Karpas-422 (cell line): Measurements from ENCODE around the gene ERC1. TPM values are rescaled to one million over a fixed set of nuclear protein-coding genes. Genes with fewer than 3 reads are reported as not detected.

ENCODE experiments used
- DNase-seq: peaks from one replicate; pipeline ENCODE4 v3.0.0-alpha.2; 2015
- H2AFZ ChIP-seq: fragments of 200-600 bp; sonication (generic); 2 replicates; pipeline ENCODE4 v1.6.1; 2014; ENCODE audit warnings: antibody characterized with exemption, low read length, mixed read lengths
- H3K27ac ChIP-seq: fragments of 200-600 bp; sonication (generic); 2 replicates; pipeline ENCODE4 v1.5.1; 2014; ENCODE audit warnings: mild to moderate bottlenecking, low read length, moderate library complexity
- H3K27me3 ChIP-seq: fragments of 200-600 bp; sonication (generic); 2 replicates; pipeline ENCODE4 v1.6.1; 2014; ENCODE audit warnings: low read length, mixed read lengths
- H3K36me3 ChIP-seq: fragments of 200-600 bp; sonication (generic); 2 replicates; pipeline ENCODE4 v1.6.1; 2014; ENCODE audit warnings: low read length, mixed read lengths; ENCODE audit not compliant: insufficient read depth
- H3K4me1 ChIP-seq: fragments of 200-600 bp; sonication (generic); 2 replicates; pipeline ENCODE4 v1.6.1; 2014; ENCODE audit warnings: mild to moderate bottlenecking, low read length, mixed read lengths
- H3K4me2 ChIP-seq: fragments of 200-600 bp; sonication (generic); 2 replicates; pipeline ENCODE4 v1.6.1; 2014; ENCODE audit warnings: low read length, low read depth, mild to moderate bottlenecking; ENCODE audit not compliant: poor library complexity, severe bottlenecking
- H3K4me3 ChIP-seq: fragments of 200-600 bp; sonication (generic); 2 replicates; pipeline ENCODE4 v1.5.1; 2014; ENCODE audit warnings: mild to moderate bottlenecking, antibody characterized with exemption, low read length, mixed read lengths
- H3K79me2 ChIP-seq: fragments of 200-600 bp; sonication (generic); 2 replicates; pipeline ENCODE4 v1.6.1; 2014; ENCODE audit warnings: mild to moderate bottlenecking, low read length, mixed read lengths
- H3K9ac ChIP-seq: fragments of 200-600 bp; sonication (generic); 2 replicates; pipeline ENCODE4 v1.6.0; 2014; ENCODE audit warnings: low read length
- H3K9me2 ChIP-seq: fragments of 200-600 bp; sonication (generic), shearing (Covaris generic); replicated peaks from 2 replicates; pipeline ENCODE4 v1.6.0; 2014; ENCODE audit warnings: mild to moderate bottlenecking, low read length, moderate library complexity; ENCODE audit not compliant: insufficient read depth
- H3K9me3 ChIP-seq: fragments of 300-700, 200-600 bp; sonication (generic); 2 replicates; pipeline ENCODE4 v1.6.1; 2014; ENCODE audit warnings: low read length, mixed read lengths
- H4K20me1 ChIP-seq: fragments of 200-600 bp; sonication (generic); 2 replicates; pipeline ENCODE4 v1.6.1; 2014; ENCODE audit warnings: mild to moderate bottlenecking, antibody characterized with exemption, low read length, low read depth; ENCODE audit not compliant: insufficient read depth
- total RNA-seq: library from RNA; depleted of rRNA; stranded (reverse); fragments of >200 nt; shearing (Covaris generic); gene quantifications from 2 replicates; pipeline ENCODE4 v1.2.3, GENCODE V29; 2014; ENCODE audit warnings: low replicate concordance

The ERC1 gene
- total RNA-seq, 1 experiment from 2014 or later = 20.3 TPM

- no peaks in the 10 kb centered on the region for H3K9me2 ChIP-seq
- no peaks in the 10 kb centered on the region for H3K27me3 ChIP-seq
- H3K36me3 ChIP-seq = no peaks in the 10 kb centered on the region
- H3K4me3 ChIP-seq = no peak overlapping the region
- no peaks in the 10 kb centered on the region for H4K20me1 ChIP-seq
- H2AFZ ChIP-seq = no peak overlapping the region
- H3K4me2 ChIP-seq = no peak overlapping the region
- no peak overlapping the region for H3K27ac ChIP-seq
- no peak for DNase-seq
- peaks cover 20% of the 10 kb centered on the region for H3K79me2 ChIP-seq
- H3K9ac ChIP-seq = no peak overlapping the region
- peaks cover 34% of the 10 kb centered on the region for H3K4me1 ChIP-seq
- no peaks in the 10 kb centered on the region for H3K9me3 ChIP-seq
Observed at GRCh38 chr12:1170411-1170810, 179.4 kb downstream of the ERC1 start.

GRCh38 chr12:1171657-1172408 is 180.8 kb downstream of the ERC1 start:
- Histone ChIP-seq H3K36me3 (0 out of 2 replicates have a peak, but pooled peaks cover 4% of the 10 kb centered on the region), H3K27ac (peak overlapping the region; percentile 53), H4K20me1 (no peaks in the 10 kb centered on the region), H3K9me3 (no peaks in the 10 kb centered on the region), H3K9me2 (no peaks in the 10 kb centered on the region), H2AFZ (0 out of 2 replicates have a peak overlapping the region, but pooled peaks have one; percentile 10), H3K4me3 (no peak overlapping the region), H3K79me2 (peaks cover 20% of the 10 kb centered on the region), H3K9ac (peak overlapping the region; percentile 12; the same call in 1 of the 2 replicates), H3K4me1 (peaks cover 34% of the 10 kb centered on the region), H3K27me3 (no peaks in the 10 kb centered on the region), H3K4me2 (peak overlapping the region; percentile 43)
- DNase-seq = peak; percentile 62

GRCh38 chr12:1173781-1174617 is 183.0 kb downstream of the ERC1 start:
- Histone ChIP-seq H3K9ac (no peak overlapping the region), H3K27ac (no peak overlapping the region), H3K4me1 (peaks cover 34% of the 10 kb centered on the region), H3K79me2 (peaks cover 15% of the 10 kb centered on the region; the same call in 1 of the 2 replicates), H3K9me3 (no peaks in the 10 kb centered on the region), H4K20me1 (no peaks in the 10 kb centered on the region), H3K4me2 (peak overlapping the region; percentile 33), H2AFZ (no peak overlapping the region), H3K9me2 (no peaks in the 10 kb centered on the region), H3K4me3 (no peak overlapping the region), H3K27me3 (no peaks in the 10 kb centered on the region), H3K36me3 (0 out of 2 replicates have a peak, but pooled peaks cover 4% of the 10 kb centered on the region)
- no peak for DNase-seq

- Histone ChIP-seq H3K4me3 (no peak overlapping the region), H3K4me1 (peaks cover 34% of the 10 kb centered on the region), H3K9ac (no peak overlapping the region), H4K20me1 (no peaks in the 10 kb centered on the region), H3K4me2 (peak overlapping the region; percentile 33), H3K79me2 (peaks cover 12% of the 10 kb centered on the region; the same call in 1 of the 2 replicates), H3K27ac (no peak overlapping the region), H3K36me3 (0 out of 2 replicates have a peak, but pooled peaks cover 4% of the 10 kb centered on the region), H3K9me2 (no peaks in the 10 kb centered on the region), H3K27me3 (no peaks in the 10 kb centered on the region), H3K9me3 (no peaks in the 10 kb centered on the region), H2AFZ (no peak overlapping the region)
- DNase-seq = no peak
Observed at GRCh38 chr12:1174659-1175058, 183.6 kb downstream of the ERC1 start.

- Histone ChIP-seq H2AFZ (no peak overlapping the region), H3K4me2 (no peak overlapping the region), H3K4me1 (peaks cover 23% of the 10 kb centered on the region), H3K9ac (no peak overlapping the region), H3K4me3 (no peak overlapping the region), H3K27ac (no peak overlapping the region), H4K20me1 (no peaks in the 10 kb centered on the region), H3K36me3 (0 out of 2 replicates have a peak, but pooled peaks cover 4% of the 10 kb centered on the region), H3K9me3 (no peaks in the 10 kb centered on the region), H3K79me2 (peaks cover 12% of the 10 kb centered on the region; the same call in 1 of the 2 replicates), H3K9me2 (no peaks in the 10 kb centered on the region), H3K27me3 (no peaks in the 10 kb centered on the region)
- DNase-seq = no peak
Observed at GRCh38 chr12:1176191-1176590, 185.2 kb downstream of the ERC1 start.

GRCh38 chr12:1179128-1179527 is 188.1 kb downstream of the ERC1 start:
- Histone ChIP-seq H3K4me2 (no peak overlapping the region), H3K9ac (no peak overlapping the region), H3K79me2 (peaks cover 5% of the 10 kb centered on the region; the same call in 1 of the 2 replicates), H3K4me1 (peaks cover 4% of the 10 kb centered on the region), H3K9me2 (no peaks in the 10 kb centered on the region), H2AFZ (no peak overlapping the region), H3K4me3 (no peak overlapping the region), H3K9me3 (no peaks in the 10 kb centered on the region), H3K27ac (no peak overlapping the region), H3K36me3 (peaks cover 14% of the 10 kb centered on the region; the same call in 1 of the 2 replicates), H4K20me1 (no peaks in the 10 kb centered on the region), H3K27me3 (no peaks in the 10 kb centered on the region)
- DNase-seq = no peak

- no peaks in the 10 kb centered on the region for H3K9me3 ChIP-seq
- H3K79me2 ChIP-seq = peaks cover 5% of the 10 kb centered on the region; the same call in 1 of the 2 replicates
- H3K36me3 ChIP-seq = peaks cover 19% of the 10 kb centered on the region
- no peak overlapping the region for H2AFZ ChIP-seq
- DNase-seq = no peak
- no peak overlapping the region for H3K4me3 ChIP-seq
- no peaks in the 10 kb centered on the region for H4K20me1 ChIP-seq
- H3K9me2 ChIP-seq = no peaks in the 10 kb centered on the region
- peaks cover 9% of the 10 kb centered on the region for H3K4me1 ChIP-seq
- no peaks in the 10 kb centered on the region for H3K27me3 ChIP-seq
- H3K27ac ChIP-seq = no peak overlapping the region
- H3K9ac ChIP-seq = no peak overlapping the region
- H3K4me2 ChIP-seq = no peak overlapping the region
Observed at GRCh38 chr12:1182069-1182468, 191.0 kb downstream of the ERC1 start.

GRCh38 chr12:1184402-1184801 is 193.4 kb downstream of the ERC1 start:
- H3K27me3 ChIP-seq = no peaks in the 10 kb centered on the region
- H3K4me3 ChIP-seq = no peak overlapping the region
- no peaks in the 10 kb centered on the region for H4K20me1 ChIP-seq
- H3K4me1 ChIP-seq = peaks cover 9% of the 10 kb centered on the region
- no peak overlapping the region for H3K27ac ChIP-seq
- no peak for DNase-seq
- no peak overlapping the region for H2AFZ ChIP-seq
- no peaks in the 10 kb centered on the region for H3K9me3 ChIP-seq
- no peak overlapping the region for H3K4me2 ChIP-seq
- H3K36me3 ChIP-seq = peaks cover 22% of the 10 kb centered on the region
- H3K9ac ChIP-seq = no peak overlapping the region
- H3K79me2 ChIP-seq = no peaks in the 10 kb centered on the region
- H3K9me2 ChIP-seq = no peaks in the 10 kb centered on the region
